Measurements from ENCODE around the gene IL2RA.

Gene IL2RA

GRCh38 chr10:6080417-6080973 is 18.3 kb upstream of the IL2RA start:
- TF ChIP-seq GLIS3 (CRISPR knock-in tag; IDR thresholded peaks at IDR 0.05) (no peak), CSRNP3 (CRISPR knock-in tag; IDR thresholded peaks at IDR 0.05) (no peak), SNAI2 (CRISPR knock-in tag; IDR thresholded peaks at IDR 0.05) (no peak), ZNF565 (CRISPR knock-in tag; conservative IDR thresholded peaks at IDR 0.05; ENCODE audit: low read depth) (no peak), ZFP3 (CRISPR knock-in tag; IDR thresholded peaks at IDR 0.05) (no peak), TCF4 (CRISPR knock-in tag; IDR thresholded peaks at IDR 0.05; ENCODE audit: borderline replicate concordance) (no peak), ISL1 (CRISPR knock-in tag; IDR thresholded peaks at IDR 0.05) (no peak), OSR1 (CRISPR knock-in tag; IDR thresholded peaks at IDR 0.05) (no peak), ARNTL (CRISPR knock-in tag; IDR thresholded peaks at IDR 0.05; ENCODE audit: borderline replicate concordance, low read depth) (no peak), ZC3H10 (CRISPR knock-in tag; IDR thresholded peaks at IDR 0.05) (no peak), PATZ1 (CRISPR knock-in tag; IDR thresholded peaks at IDR 0.05; ENCODE audit: borderline replicate concordance) (no peak), TSHZ2 (CRISPR knock-in tag; IDR thresholded peaks at IDR 0.05) (no peak), POU6F1 (CRISPR knock-in tag; IDR thresholded peaks at IDR 0.05; ENCODE audit: borderline replicate concordance, low read depth) (no peak), ZNF8 (CRISPR knock-in tag; IDR thresholded peaks at IDR 0.05) (no peak), ESRRG (CRISPR knock-in tag; IDR thresholded peaks at IDR 0.05) (no peak), PPARA (CRISPR knock-in tag; IDR thresholded peaks at IDR 0.05; ENCODE audit: borderline replicate concordance) (no peak), RARB (CRISPR knock-in tag; IDR thresholded peaks at IDR 0.05) (no peak)

GRCh38 chr10:6079044-6079443 is 16.9 kb upstream of the IL2RA start:
- no peak for TF ChIP-seq PPARA (CRISPR knock-in tag; IDR thresholded peaks at IDR 0.05; ENCODE audit: borderline replicate concordance)
- TF ChIP-seq TCF4 (CRISPR knock-in tag; IDR thresholded peaks at IDR 0.05; ENCODE audit: borderline replicate concordance), result no peak
- no peak for ATAC-seq

More at GRCh38 chr10:6080417-6080973, 18.3 kb upstream of the IL2RA start:
- ATAC-seq, result no peak

GRCh38 chr10:6077071-6077675 is 15.0 kb upstream of the IL2RA start:
- TF ChIP-seq ZNF70 (CRISPR knock-in tag; IDR thresholded peaks at IDR 0.05), result no peak
- no peak for TF ChIP-seq PATZ1 (CRISPR knock-in tag; IDR thresholded peaks at IDR 0.05; ENCODE audit: borderline replicate concordance)
- no peak for TF ChIP-seq CSRNP3 (CRISPR knock-in tag; IDR thresholded peaks at IDR 0.05)
- TF ChIP-seq PPARA (CRISPR knock-in tag; IDR thresholded peaks at IDR 0.05; ENCODE audit: borderline replicate concordance), result no peak
- TF ChIP-seq ARNTL (CRISPR knock-in tag; IDR thresholded peaks at IDR 0.05; ENCODE audit: borderline replicate concordance, low read depth), result no peak
- no peak for TF ChIP-seq ZC3H10 (CRISPR knock-in tag; IDR thresholded peaks at IDR 0.05)
- TF ChIP-seq RARB (CRISPR knock-in tag; IDR thresholded peaks at IDR 0.05), result no peak
- TF ChIP-seq TSHZ2 (CRISPR knock-in tag; IDR thresholded peaks at IDR 0.05), result no peak
- ATAC-seq, result no peak

All from SK-N-SH treated with all-trans-retinoic acid at 6 μM for 48 hours (cell line).